HG03558 (cell line): Measurements from ENCODE around the gene KCNQ1.

Source experiments
- ATAC-seq: cut with Tn5 transposase; IDR thresholded peaks from one replicate; pipeline ENCODE4 v1.9.1; 2021; ENCODE audit warnings: moderate number of reproducible peaks; ENCODE audit not compliant: unreplicated experiment; ENCODE audit errors: extremely low read depth

The KCNQ1 gene

DNA sequence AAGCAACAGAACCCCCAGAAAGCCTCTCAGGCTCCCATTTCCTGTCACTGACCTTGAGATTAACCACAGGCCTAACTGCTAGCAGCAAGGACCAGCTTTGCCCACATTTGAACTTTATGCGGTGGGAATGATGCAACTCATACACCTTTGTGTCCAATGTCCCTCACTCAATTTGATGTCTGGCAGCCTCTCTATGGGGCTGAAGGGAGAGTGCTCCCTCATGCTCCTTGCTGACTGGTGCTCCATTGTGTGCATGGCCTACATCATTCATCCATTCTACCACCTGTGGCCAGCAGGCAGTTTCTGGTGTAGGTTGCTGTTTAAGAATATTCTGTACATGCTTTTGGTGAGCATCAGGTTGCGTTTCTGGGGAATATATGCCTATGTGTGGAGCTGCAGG is 223.1 kb downstream of the KCNQ1 start:
- no peak for ATAC-seq

DNA sequence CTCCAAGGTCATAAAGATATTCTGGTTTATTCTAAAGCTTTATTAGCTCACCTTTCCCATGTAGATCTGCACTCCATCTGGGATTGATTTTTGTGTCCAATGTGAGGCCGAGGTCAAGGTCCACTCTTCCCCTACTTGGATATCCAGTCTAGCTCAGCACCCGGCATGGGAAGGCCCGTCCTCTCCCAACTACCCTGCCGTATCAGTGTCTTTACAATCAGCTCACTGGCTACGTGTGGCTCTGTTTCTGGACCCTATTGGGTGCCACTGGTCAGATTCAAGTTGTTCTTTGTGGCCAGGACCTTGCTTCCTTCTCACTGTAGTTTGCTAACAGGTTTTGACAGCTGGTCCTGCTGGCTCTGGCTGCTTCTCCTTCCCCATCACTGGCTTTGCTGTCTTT is 224.1 kb downstream of the KCNQ1 start:
- no peak for ATAC-seq

DNA sequence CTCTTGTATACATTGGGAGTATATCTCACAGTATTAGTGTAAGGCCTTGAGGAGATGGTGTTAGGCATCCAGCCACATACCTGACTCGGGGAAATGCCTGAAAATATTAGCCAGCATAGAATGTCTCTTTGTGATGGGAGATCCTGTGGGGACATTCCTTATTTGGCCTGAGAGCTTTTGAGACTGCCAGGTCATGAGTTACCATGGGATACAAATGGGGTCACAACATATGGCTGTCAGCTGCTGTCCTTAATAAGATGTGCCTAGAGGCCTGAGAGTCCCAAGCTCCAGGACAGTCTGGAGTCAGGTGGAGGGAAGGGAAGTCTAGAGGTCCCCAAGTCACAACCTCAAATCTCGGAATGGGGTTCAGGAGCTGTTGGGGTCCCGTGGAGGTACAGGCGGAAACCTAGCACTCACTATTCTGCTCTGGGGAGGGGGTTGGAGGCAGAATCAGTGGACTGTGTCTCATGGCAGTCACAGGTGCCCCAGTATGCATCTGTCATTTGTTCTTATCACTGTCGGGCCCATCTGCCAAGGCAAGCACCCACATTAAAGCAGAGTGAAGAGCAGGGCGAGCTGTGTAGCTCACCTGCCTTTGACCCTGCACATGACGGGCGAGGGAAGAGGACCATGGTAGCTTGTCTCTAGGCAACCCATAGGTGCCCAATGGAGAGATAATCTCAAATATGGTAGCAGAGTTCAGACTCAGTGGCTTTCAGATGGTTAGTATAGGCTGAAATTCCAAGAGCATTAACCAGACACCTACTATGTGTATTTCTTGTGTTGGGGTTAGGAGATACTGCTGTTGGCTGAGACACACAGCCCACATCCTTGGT is 225.0 kb downstream of the KCNQ1 start:
- ATAC-seq: no peak

DNA sequence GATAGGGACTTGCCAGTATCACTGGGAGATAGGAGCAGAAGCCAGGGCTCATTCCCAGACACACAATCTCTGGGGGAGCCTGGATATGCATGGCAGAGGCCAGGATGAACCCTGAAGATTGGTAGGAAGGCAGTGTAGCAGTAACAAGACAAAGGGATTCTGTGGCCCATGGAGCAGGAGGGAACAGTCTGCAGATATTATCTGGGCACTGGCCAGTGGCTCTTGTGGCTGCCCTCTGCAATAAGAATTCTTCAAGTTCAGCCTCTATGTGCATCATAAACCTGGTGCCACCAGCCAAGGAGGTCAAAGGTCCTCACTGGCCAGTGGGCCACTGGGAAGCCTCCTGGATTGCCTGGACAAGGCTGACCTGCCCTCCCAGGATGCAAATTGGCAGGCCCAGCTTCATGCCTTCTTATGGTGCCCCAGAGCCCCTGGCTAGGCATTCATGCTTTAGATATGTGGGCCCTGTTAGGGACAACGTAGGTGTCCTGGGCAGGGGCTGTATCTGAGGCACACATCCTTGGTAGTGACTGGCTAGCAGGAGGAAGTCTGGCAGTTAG is 225.8 kb downstream of the KCNQ1 start:
- no peak for ATAC-seq

DNA sequence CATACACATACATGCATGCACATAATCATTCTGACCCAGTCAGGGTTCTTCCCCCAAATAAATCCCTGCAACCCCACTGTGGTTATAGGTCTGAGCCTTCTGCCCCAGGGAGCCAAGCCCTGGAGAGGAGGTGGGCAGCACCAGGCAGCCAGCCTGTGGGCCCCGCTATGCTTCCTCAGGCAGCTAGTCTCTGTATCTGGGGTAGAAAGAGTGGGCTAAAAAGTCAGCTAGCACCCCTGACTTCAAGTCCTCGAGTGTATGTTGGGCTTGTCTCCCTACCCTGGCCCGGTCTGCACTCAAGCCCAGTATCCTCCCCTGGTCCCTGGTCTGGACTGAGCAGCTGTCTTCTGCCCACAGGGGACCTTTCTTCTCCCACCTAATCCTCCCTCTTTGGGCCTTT is 226.9 kb downstream of the KCNQ1 start:
- ATAC-seq: no peak

DNA sequence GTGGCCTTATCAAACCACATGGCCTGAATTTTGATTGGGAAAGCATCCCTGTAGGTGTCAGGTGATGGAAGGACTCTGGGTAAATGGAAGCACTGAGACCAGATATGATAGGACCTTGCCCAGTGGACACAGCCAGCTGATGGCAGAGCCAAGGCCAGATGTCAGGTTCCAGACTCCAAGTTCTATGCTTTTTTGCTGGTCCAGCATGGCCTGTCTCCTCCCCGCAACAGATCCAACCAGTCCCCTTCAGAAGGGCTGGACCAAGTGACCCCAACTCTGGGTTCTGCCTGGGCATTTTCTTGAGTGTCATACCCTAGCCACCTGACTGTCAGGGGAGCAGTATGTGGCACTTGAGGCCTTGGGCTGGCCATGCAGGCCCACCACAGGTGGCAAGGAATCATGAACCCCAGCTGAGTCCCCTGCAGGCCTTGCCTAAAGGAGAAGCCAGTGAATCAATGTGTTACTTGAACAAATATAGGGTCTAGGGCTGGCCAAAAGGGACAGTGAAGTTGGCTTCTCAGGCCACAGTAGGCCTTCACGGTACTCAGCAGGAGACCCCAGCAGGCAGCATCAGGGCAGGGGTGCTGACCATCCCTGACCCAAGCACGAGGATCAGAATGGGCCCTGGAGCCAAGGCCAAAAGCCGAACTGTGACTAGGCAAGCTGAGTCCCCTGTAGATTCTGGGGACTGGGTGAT is 227.9 kb downstream of the KCNQ1 start:
- no peak for ATAC-seq

DNA sequence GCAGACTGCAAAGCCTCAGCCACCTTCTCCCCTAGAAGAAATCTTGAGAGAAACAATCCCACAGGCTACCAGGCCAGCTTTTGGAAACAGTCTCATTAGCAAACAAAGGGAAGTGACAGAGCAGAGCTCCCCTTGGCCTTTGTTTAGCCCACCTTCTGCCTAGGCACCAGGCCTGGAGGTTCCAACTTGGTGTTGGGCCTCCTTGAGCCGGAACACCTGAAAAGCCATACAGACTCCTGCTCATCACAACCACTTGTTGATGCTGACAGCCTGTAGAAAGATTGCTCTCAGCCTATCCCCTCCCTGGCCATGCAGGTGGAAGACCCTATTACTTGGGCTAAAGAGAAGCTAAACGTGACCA is 228.4 kb downstream of the KCNQ1 start:
- ATAC-seq: no peak

DNA sequence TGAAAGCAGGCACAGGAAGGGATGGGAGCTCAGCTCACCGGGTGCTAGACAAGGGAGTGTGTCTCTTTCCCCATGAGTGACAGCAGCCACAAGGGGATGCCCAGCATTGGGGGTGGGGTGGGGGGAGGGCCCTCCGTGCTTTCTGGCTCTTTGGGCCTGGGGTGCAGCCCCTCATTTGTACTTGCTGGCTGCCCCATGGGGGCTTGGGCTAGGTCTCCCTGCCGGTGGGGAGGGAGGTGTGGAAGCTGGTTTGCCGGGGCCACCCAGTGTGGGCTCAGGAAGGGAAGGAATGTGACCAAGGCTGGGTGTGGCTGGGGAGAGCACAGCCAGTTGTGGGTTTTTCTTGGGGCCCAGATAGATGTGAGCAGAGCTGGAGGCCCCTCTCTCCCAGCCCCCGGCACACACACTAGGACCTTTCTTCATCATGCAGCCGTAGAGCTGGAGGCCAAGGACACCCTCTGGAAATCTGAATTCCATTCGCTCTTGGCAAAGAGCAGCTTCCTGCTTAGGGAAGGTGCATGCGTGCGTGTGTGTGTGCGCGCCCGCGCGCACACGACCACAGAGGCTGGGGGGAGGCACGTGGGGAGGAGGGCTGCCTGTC is 229.2 kb downstream of the KCNQ1 start:
- no peak for ATAC-seq

DNA sequence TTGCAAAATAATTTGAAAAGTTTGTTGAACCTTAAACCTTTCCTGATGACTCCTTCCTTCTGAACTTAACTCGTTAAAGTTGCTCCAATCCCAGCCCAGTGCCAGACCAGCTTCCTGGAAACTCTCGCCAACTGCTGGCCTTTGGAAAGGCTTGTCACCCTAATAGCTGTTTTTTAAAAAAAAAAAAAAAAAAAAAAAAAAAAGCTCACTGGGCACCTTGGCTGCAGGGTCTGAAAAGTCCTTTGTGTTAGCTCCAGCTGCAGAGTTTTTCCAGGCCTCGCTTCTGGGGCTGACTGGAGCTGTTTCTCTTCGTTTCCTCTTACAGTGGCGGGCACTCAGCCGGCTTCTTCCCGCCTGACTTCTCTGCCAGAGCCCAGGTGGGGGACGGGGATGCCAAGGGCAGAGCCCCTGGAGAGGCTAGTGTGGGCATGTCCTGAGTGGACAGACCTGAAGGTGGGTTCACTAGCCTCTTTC is 229.9 kb downstream of the KCNQ1 start:
- no peak for ATAC-seq

DNA sequence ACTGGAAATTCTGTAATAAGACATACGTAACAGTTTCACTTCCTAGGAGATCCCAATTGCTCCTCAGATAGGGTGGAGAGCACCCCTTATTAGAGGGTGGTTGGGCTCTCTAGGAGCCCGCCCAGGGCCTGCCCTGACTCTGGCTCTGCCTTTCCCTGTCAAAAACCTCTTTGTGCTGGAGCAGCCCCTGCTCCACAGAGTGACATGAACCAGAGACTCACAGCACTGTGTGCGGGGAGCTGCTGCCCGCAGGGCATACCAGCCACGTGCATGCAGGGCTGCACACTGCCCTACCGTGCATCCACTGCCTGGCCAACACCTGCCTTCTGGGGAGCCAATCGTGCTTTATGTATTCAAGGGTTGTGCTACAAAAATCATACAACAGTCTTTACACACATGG is 230.7 kb downstream of the KCNQ1 start:
- ATAC-seq: no peak

DNA sequence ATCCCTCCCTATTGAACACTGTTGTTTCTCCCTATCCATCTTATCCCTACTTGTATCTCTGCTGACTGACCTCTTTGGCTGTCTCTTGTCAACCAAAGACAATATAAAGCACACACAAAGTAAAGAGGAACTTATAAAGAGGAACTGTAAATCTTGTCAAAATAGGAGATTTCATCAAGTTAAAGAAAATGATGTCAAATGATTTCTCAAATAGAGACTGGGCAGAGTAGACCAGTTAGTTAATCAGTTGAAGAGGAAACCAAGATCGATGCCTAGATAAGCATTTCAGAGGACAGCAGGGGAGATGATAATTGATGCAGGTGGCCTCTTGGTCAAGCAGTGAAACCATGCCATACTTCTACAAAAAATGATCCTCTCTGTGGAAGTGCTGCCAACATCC is 232.3 kb downstream of the KCNQ1 start:
- no peak for ATAC-seq

DNA sequence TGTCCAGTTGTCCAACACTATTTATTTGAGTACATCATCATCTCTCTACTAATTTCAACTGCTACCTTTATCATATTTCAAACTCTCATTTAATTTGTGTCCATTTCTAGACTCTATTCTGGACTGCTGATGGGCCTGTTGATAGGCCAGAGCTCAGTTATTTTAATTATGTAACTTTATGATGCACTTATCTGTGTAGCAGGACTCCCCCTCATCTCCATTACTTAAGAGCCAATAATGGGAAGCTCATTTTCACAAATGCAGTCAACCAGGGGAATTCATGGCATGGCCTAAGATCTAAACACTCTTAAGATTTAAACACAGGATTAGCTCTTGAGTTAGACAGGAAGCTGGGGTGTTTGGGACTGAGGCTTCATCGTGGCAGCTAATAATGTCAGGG is 233.6 kb downstream of the KCNQ1 start:
- no peak for ATAC-seq

DNA sequence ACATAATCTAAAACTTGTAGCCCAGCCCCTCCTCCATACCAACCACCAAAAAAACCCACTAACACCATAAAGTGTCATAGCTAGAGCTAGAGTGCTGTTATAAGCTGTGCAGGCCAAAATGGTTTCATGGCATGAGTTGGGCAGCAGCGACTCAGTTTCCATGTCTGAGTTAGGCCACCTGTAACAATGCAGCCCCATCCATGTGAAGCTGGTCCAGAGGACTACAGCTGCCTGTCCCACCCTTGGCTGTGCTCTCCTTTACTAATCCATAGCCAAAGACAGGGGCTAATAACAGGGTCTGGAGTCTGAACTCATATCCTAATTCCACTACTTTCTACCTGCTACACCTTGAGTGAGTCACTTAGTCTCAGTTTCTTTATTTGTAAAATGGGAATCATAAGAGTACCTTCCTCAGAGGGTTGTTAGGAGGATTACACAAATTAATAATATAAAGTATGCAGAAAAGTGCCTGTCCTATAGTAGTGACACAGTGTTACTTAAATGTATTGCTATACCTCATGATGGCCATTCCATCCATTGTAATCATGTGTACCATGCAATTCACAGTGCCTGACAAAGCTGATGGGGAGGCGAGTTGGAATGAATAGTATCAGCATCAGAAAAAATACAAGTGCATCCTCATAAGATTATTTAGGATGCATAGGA is 234.3 kb downstream of the KCNQ1 start:
- no peak for ATAC-seq

DNA sequence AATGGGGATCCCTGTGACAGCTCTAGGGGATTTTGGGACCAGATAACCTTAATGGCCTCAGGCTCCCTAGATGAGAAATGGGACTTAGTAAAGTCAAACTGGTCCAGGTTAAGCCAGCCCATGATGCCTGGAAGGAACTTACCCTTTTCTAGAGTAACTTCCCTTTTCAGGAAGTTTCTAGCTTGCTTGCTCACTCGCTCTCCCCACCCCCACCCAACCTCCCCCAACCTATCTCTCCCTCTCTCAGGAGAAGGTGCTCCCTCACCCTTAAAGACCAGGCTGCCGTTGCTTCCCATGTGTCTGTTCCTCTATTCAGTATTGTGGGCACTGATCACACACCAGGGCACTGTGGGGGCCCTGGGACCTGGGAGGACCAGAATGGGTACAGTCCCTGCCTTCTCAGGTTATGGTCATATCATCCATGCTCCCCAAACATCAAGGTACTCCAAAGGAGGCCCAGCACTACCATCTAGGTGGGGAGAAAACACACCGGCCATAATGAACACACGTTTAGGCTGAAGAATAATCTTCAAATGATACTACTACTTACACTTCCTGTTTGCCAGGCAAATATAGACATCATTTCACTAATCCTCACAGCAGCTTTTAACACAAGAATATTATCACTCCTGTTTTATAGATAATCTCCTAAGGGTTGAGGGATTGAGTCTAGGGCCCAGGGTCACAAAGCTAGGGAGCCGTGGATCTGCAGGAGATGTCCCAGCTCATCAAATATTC is 236.8 kb downstream of the KCNQ1 start:
- no peak for ATAC-seq

DNA sequence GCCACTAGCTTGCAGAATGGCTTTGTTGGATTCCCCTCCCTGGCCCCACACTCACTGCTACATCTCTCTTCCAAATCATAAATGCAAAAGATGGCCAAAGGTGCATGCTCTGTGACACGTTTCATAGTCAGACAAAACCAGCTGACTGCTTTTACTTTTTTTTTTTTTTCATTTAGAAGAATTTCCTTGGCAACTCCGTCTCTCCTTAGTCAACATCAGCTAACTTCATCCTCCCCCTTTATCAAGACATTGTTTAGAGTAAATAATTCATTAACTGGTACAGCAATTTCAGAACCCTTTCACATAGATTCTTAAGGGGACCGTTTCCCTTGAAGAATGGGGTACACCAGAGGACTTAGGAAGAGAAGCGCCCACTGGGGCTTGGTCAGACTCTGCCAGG is 239.0 kb downstream of the KCNQ1 start:
- ATAC-seq: no peak

DNA sequence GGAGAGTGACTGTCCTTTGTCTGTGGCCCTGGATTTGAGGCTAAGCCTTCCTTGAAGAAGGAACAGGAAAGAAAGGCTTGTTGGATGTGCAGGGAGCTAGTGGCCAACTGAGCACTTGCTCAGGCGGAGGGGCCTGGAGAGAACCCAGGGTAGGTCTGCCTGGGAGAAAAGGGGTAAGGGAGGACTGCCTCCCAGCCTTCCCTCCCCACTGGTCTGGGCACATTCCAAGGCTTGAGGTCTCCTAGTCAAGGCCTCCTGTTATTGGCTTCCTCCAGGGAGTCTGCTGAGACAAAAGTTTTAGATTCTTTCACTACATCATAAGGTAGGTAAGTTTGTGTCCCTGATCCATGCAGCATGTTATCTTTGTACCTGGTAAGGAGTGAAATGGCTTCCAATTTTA is 239.8 kb downstream of the KCNQ1 start:
- no peak for ATAC-seq

DNA sequence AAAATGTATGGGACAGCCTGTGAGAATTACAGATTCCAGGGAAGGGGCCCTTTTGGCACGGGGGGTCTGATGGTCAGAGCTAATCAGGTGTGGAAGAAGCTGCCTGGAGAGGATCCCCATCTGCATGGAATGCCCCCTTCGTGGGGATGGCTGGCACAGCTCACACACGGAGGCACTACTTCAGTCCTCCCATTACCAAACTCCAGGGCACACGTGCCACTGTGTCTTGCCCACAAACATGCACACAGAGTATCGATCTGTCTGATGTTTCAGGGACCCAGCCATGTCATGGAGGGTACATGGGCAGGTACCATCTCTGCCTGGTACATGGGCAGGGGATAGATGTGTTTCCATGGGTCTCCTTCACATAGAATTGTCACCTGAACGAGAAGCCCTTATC is 240.2 kb downstream of the KCNQ1 start:
- ATAC-seq: no peak

DNA sequence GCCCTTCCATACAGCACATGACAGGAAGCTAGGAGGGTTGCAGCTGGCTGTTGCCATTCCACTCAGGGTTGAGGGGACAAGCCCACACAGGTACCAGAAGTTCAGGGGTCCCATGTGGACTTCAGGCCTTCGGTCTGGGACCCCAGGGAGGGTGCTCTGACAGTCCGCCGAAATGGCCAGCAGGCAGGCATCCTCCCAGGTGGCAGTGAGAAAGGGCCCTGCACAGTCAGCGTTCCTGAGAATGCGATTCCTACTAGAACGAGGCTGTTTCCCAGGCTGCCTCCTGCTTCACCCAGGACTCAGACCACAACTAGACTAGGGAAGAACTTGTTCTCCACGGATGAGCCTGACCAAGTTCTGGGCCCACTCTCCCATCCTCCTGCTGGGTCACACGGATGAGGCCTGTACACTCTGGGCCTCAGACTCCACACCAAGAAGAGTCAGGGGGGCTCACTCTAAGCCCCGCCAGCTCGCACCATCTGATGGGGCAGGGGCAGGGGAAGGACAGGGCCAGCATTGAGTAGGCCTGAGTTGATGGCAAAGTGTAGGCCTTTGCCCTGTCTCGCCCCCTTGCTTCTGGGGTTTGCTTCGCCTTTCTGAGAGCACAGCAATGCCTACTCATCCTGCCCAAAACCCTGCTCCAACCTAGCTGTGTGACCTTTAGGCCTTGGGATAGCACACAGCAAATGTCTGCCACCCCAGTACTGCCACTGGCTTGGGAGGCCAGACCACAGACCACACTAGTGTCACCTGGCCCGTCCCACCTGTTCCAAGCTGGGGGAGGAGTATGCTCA is 241.0 kb downstream of the KCNQ1 start:
- no peak for ATAC-seq
